ENCODE results near the gene PLSCR1. TPM values are rescaled to one million over a fixed set of nuclear protein-coding genes. Genes with fewer than 3 reads are reported as not detected.

PLSCR1 gene
- total and polyA plus RNA-seq, 2 of the 4 experiments (the other 2 are of a cell fraction): 5.6 to 13.2 TPM

GRCh38 chr3:146511402-146512134 lies 32.8 kb downstream of the PLSCR1 start:
- Histone ChIP-seq H4K20me1 (ENCODE audit: insufficient read depth, low read length) (no peaks in the 10 kb centered on the region), H4K5ac (ENCODE audit: low read depth, low read length) (no peak overlapping the region), H3K23ac (ENCODE audit: low read depth, low read length) (no peak overlapping the region), H3K9me3 (ENCODE audit: control insufficient read depth, insufficient read depth, low read length) (no peaks in the 10 kb centered on the region), H3K4me1 (ENCODE audit: control insufficient read depth, insufficient read depth, low read length) (peaks cover 9% of the 10 kb centered on the region), H3K27me3 (ENCODE audit: control insufficient read depth, insufficient read depth, low read length) (no peaks in the 10 kb centered on the region), H2AFZ (replicated peaks; ENCODE audit: low read length, poor library complexity) (no peak overlapping the region), H4K8ac (ENCODE audit: low read depth in 2 of 2, low read length in 2 of 2) (no peak overlapping the region), H2AK5ac (ENCODE audit: low read depth, low read length) (no peak overlapping the region), H2BK15ac (ENCODE audit: low read depth, low read length) (no peak overlapping the region), H2BK20ac (ENCODE audit: low read depth, low read length) (no peak overlapping the region), H3K4ac (ENCODE audit: low read depth, low read length) (no peak overlapping the region), H2AK9ac (replicated peaks; ENCODE audit: low read depth, low read length, poor library complexity) (no peak overlapping the region), H4K91ac (ENCODE audit: insufficient read depth, low read depth, low read length) (no peak overlapping the region), H2BK5ac (ENCODE audit: low read depth, low read length, poor library complexity, severe bottlenecking) (no peak overlapping the region), H2BK120ac (ENCODE audit: low read depth, low read length) (no peak overlapping the region), H3K9me1 (ENCODE audit: insufficient read depth, low read length) (no peaks in the 10 kb centered on the region), H3K36me3 (ENCODE audit: control insufficient read depth, insufficient read depth, low read length) (peaks cover 8% of the 10 kb centered on the region), H3K79me1 (ENCODE audit: low read depth in 1 of 2, low read length in 2 of 2) (no peaks in the 10 kb centered on the region), H3K14ac (replicated peaks; ENCODE audit: low read depth, low read length) (no peak overlapping the region), H3K27ac (ENCODE audit: insufficient read depth, low read length) (no peak overlapping the region), H3K4me2 (ENCODE audit: low read depth, low read length) (no peak overlapping the region), H3K18ac (ENCODE audit: low read depth, low read length) (no peak overlapping the region), H3K4me3 (ENCODE audit: insufficient read depth, low read depth, low read length) (no peak overlapping the region), H3K56ac (ENCODE audit: extremely low read depth, insufficient read depth, low read length) (no peak overlapping the region), H3K9ac (ENCODE audit: low read depth, low read length) (no peak overlapping the region)
- TF ChIP-seq CHD1 (IDR thresholded peaks at IDR 0.05; ENCODE audit: low read depth, low read length): no peak
- no peak for TF ChIP-seq RCOR1 (IDR thresholded peaks at IDR 0.05; ENCODE audit: insufficient replicate concordance, low read length)
- TF ChIP-seq NFE2L2 (IDR thresholded peaks at IDR 0.05; ENCODE audit: low read depth, low read length): no peak
- TF ChIP-seq BHLHE40 (IDR thresholded peaks at IDR 0.05; ENCODE audit: low read depth, low read length): no peak
- no peak for TF ChIP-seq FOS (IDR thresholded peaks at IDR 0.05; ENCODE audit: low read depth, low read length)
- no peak for TF ChIP-seq RAD21 (IDR thresholded peaks at IDR 0.05; ENCODE audit: low read length)
- no peak for TF ChIP-seq ELK1 (IDR thresholded peaks at IDR 0.05; ENCODE audit: borderline replicate concordance, low read depth, low read length)
- no peak for TF ChIP-seq MAFK (IDR thresholded peaks at IDR 0.05; ENCODE audit: low read depth, low read length)
- TF ChIP-seq POLR2A (IDR thresholded peaks at IDR 0.05; ENCODE audit: low read depth, low read length): no peak
- TF ChIP-seq CEBPB (IDR thresholded peaks at IDR 0.05; ENCODE audit: low read depth, low read length): no peak
- intact Hi-C loops (cut with micrococcal nuclease): no loop called here
- no peak for ATAC-seq (ENCODE audit: low read depth)
- no TSS peak for BruUV-seq (replicated peaks)
- no peak for DNase-seq
- POLR2A ChIA-PET (ENCODE audit: unreplicated experiment): no interaction called here
- CTCF ChIA-PET: no interaction called here
- WGBS, 2 experiments (ENCODE audit: extremely low coverage in 2 of 2, insufficient read length in 1 of 2): no CpG with 5 or more reads among the region's 3 CpGs
- dilution Hi-C loops (cut with HindIII; ENCODE audit: low sequenced_read_pairs, unreplicated experiment): no loop called here
- in situ Hi-C loops (cut with MboI; ENCODE audit: low sequenced_read_pairs): no loop called here

Data from IMR-90 (cell line).